ENCODE results near the gene FOSL2.
A peak's percentile ranks its signal among the peaks of the same experiment; 100 is the strongest.

The FOSL2 gene

DNA sequence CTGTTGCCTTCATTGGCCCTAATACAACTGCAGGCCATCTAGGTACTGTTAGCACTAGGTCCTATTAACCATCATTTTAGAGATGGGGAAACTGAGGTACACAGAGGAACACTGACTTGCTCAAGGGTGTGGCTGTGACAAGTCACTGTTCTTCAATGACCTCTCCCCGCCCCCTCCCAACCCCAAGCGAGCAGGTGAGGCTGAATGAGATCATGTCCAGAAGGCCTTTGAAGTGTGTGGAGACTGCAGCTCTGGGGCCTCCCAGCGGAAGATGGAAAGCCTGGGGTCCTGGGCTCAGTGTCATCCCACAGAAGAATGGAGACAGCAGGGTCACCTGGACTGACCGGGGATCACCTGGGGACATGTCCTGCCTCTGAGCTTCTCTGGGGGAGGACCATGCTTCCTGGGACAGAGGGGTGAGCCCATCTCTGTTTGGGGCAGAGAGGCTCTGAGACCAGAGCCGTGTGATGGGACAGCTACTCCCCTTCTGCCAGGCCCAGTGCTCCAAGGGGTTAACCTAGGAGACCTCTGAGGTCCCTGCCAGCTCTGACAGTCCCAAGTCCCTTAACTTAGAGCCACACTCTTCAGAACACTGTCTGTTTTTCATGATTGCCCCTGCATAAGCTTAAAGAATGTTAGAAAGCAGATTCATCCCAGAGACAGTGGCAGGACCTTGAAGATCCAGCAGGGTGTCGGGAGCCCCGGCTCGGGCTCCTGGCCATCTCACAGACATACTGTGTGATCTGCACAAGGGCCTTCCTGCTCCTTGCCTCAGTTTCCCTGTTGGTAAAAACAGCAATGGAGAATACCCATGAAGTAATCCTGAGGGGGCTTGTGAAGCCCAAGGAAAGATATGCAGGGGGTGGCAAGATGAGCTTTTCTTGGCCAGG is 16.7 kb upstream of the FOSL2 start:
- DNase-seq = no peak

DNA sequence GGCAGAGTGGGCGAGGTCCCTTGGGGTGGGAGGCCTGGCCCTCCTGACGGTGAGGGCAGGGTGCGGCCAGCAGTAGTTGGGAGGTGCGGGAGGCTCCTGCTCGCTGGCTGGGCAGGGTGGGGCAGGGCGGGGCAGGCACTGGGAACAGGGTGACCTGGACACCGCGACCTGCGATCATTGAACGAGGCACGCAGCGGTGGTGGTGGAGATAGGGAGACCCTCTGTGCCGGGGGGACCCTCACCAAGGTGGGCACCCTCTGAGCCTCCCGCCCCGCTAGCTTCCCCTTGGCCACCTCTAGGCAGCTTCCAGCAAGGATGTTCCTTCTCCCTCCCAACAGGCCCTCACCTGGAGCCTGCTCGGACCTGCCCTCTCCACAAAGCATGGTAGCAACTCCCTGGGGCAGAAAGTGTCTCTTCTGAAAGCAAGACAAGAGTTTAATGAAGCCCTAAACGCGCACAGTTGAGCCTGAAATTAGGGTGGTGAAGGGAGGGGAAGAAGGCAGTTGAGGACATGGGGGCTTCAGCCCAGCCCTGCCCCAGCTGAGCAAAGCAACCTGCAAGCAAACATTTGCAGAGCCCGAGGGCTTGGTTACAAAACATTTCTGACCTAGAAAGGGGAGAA is 15.4 kb upstream of the FOSL2 start:
- no peak for DNase-seq

DNA sequence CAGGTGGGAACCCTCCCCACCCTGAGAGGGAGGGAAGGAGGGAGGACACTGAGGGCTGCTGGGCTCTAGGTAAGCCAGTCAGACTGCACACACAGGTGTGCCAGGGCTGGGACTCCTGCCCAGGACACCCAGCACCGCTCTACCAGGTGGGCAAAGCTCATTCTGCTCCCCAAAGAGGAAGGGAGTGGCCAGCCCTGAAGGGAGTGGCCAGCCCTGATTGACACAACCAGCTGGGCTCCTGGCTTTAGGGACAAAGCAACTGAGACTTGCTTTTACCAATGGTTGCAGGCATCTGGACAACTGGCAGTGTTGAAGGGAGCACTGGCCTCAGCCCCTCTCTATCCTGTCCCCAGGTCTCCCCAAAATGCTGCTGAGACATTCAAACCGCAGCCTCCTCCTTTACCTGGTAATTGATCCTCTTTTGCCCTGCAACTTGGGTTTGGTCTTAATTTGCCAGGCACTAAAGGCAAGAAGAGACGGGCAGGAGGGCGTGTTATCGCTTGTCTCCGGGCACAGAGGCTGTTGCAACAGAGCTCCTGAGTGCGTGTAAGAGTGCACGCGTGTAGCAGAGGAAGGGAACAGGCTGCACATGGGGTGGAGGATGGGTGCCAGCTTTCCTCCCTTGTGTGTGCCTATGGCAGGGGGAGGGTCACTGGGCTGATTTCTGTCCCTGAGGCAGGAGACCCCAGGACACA is 14.5 kb upstream of the FOSL2 start:
- DNase-seq = no peak

DNA sequence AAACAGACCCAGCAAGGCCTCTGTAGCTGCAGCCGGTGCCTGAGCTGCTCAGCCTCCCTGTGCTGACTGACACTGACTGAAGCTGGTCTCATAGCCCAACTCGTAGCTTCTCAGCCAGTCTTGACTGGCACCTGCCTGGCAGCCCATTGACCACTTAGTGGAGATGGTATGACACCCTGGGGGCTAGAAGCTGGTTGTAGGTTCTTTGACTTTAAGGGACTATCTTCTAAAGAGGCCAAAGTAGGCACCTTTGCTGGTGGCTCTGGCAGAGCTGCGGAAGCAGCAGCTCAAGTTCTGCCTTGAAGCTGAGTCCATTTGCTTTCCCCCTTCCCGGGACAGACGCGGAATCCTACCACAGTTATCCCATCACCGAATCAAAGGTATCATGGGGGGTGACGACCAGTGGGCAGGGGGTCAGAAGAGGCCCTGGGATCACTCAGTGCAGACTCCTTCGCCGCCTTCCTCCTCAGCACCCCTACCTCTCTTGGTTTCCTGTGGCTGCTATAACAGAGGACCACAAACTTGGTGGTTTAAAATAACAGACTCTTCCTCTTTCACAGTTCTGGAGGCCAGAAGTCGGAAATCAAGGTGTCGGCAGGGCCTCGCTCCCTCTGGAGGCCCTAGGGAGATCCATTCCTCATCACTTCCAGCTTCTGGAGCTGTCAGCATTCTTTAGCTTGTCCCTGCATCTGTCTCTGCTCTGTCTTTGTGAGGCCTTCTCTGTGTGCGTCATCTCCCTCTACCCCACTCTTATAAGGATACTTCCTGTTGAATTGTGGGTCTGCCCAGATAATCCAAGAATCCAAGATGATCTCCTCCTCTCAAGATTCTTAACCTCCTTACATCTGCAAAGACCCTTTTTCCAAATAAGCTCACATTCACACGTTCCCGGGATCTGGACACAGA is 13.7 kb upstream of the FOSL2 start:
- no peak for DNase-seq

DNA sequence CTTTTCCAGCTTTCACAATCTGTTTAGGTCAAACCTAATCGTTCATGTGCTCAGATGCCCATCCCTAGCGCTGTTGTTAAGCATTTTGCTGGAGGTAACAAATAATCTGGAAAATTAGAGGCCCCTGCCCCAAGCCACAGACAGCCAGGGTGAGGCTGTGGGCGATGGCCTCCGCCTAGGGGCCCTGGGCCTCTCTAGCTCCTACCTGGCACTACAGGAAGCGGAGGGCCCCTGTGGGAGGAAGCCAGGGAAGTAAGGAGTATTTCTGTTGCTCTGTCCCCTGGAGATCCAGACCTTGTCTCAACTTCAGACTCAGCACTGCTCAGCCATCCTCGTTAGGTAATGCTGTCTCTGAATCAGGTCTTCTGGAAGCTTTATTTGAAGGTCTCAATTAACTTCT is 12.4 kb upstream of the FOSL2 start:
- DNase-seq = no peak

DNA sequence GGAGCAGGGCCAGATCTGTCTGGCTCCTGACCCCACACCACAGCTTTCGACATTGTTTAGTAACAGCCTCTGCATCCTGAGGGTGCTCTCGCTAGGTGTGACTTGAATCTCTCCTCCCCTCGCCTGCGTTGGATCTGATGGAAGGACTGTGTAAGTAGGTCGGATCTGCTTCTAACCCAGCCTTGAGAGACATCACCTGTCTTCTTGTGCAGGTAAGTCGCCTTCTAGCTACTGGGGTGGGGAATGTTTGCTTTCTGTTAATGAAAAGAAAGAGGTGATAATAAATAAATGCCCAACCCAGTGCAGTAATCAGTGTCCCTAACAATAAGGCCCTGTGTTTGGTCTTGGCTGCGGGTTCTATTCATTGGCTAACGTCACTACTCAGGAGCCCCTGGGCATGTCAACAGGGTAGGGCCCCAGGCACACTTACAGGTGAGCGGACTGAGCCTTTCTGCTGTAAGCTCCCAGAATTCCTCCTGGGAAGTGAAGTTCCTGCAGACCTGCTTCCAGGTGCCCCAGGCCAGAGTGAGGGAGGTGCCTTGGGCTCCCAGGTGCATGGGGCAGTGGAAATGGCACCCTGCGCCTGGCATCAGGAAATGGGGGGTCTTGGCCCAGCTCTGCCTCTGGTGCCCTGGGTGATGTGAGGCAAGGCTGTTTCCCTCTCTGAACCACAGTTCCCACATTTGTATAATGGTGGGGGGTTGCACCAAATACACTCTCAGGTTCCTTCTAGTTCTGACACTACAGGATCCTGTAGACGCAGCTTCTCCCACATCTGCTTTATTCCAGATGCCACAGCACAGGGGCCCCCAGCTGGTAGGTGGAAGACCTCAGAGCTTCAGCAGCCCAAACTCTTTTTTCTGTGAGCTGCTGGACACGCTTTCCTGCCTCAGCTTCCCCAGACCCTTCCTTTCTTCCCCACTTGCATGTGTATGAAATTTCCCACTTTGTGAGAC is 11.2 kb upstream of the FOSL2 start:
- DNase-seq = no peak

DNA sequence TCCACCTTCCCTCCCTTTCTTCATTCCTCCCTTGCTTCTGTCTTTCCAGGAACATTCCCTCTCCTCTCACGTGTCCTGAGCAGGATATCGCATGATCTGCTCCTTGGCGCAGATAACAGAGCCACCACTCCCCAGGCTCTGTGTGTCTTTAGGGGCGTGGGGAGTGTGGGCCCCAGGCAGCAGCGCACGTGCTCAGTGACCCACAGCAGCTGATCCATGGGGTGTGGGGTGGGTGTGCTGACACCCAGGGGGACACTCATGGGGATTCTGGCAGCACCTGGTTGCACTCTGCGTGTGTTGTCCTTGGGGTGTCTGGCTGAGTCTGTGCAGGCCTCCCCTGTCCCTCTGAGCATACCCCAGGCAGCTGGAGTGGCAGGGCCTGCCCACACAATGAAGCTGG is 9.9 kb upstream of the FOSL2 start:
- DNase-seq = no peak

DNA sequence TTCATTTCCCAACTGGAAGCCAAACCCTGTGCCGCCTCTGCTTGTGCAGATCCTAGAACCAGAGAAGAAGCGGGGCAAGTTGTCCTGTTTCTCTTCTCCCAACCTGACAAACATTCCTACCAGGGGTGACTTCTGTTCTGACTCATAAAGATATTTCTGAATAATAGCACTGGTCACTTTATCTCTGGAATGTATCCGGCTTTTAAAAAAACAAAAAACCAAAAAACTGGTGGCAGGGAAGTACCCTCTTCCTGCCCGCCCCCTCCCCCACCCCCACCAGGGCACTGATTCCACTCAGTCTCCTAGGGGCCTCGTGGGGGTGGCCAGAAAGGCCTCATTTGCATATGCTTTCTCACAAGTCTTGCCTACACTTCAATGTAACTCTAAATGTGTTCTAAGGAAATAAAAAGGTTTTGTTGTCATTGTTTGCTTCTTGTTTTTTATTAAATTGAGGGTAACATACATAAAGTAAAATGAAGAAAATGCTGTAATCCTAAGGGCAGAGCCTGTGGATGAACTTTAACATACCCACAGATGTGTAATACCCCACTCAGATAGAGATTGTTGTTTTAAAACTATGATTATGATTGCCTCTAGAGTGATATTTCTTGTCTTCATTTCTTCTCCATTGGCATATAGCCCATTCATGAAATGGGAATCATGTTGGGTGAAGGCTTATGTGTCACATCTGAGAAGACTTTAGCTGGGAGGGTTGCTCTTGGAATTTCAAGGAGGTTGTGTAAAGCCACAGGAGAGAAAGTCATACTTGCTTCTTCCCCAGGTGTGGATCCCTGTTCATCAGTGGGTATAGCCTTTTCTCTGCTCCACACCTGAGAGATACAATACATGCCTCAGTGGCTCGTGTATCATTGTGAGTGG is 5.3 kb upstream of the FOSL2 start:
- no peak for DNase-seq

DNA sequence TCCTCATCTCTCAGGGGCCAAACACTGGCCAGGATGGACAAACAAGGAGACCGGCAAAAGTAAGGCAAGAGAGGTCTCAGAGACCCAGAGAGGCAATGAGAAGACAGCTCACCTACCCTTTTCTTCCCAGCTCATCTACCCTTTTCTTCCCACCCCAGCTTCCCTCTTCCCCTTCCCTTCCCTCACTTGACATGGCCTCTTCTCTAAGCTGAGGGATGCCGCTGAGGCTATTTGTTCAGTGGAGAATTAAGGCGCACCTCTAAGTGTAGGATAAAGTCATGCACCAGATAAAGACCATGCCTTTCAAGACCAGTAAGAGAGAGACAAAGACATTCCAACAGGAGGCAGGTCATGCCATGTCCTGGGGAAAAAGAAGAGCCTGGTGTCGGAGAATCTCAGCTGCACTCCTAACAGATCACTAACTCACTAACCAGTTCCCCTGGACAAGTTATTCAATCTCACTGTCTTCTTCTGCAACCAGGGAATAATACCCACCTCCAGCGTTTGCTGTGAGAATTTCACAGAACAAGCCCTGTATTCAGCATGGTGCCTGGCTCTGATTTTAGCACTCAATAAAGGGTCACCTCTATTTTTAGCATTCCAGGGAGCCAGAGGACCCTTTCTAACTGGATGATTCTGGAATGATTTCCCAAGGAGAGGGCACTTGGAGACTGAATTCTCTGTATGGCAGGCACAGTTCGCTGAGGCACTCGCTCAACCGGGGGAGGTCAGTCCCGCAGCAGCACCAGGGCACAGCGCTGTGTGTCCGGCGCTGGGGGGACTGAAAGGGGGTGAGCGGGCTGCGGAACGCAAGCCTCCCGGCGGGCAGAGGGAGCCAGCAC is 3.0 kb upstream of the FOSL2 start:
- DNase-seq = peak in 1 of 2 donors; percentile 52

DNA sequence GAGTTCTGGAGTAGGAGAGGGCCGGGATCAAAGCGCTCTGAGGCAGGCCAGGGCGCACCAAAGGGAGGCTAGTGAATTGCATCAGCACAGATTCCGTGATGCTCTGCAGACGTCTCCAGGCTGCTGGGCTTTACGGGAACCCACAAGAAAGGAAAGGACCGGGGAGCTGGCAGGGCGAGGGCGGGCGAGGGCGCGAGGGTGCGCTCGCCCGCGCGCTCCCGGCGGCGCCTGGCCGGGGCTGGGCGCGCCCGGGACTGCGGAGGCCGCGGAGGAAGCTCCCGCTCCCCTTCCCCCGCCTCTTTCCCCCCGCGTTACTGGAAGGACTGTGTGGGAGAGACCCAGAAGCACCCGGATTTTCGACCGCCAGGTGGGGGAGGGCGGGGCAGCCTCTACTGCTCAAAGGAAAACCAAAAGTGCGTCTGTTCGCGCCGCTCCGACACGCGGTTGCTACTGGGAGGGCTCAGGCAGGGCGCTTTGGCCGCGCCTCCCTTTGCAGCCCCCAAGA is 2.4 kb upstream of the FOSL2 start:
- peak; percentile 56 to 59 for DNase-seq

DNA sequence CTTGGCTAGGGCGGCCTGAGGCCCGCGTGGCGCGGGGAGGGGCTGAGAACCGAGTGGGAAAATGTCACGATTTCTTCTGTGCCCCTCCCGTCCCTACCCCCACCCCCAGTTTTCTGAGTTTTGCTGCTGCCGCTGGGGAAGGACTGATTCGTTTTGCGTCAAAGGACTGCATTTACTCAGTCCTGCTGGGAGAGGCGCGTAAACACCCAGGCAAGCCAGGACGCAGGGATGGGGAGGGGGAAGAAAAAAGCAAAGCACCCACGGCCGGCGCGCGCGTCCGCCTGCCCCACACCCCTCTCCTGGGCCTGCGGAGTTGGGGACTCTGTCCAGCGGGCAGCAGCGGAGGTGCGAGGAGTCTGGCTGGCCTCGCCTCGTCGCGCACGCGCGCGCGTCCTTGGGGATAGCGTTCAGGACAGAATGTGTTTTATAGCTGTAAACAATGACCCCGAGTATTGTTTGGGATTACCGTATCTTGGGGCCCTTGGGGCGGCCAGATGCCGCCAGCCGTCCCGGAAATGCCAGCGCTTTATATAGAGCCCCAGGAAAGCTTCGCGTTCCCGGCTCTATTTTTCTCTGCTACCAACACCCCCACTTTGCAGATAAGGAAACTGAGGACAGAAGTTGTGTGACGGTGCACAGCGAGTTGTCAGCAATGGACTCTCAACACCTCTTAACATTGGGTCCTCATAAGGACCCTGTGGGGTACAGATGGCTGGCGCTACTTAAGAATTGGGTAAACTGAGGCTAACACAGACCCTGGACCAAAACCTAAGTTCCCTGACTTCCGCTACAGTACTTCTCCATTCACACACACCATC is 1.7 kb upstream of the FOSL2 start:
- DNase-seq = peak; percentile 53 to 56

DNA sequence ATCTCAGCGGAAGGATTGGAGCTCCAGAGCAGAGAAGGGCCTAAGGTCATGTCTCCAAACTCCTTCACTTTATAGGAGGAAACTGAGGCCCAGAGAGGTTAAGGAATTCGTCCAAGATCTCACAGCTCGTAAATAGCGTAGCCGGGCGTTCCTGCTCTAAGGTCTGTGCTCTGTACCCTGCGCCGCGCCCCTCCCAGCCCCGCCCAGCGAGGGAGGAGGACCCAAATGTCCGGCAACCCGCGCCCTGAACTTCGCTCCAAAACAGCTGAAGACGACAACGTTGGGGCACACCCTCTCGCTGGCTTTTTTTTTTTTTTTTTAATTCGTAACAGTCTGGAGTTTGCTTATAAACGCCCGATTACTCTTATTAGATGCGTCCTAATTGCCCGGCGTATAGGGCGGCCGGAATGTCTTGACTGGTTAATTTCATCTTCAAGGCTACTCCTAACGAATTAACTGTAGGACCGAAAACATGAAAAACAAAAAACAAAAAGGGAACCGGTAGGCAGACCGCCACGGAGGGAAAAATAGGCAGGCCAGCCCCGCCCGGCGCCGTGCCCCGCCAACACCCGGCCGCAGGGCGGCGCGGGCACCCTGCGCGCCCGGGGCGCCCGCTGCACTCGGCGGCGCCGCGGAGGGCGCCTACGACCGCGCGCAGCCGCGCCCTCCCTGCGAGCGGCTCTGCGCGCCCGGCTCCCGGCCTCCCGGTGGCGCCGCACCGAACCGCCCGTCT is 928 bp upstream of the FOSL2 start:
- DNase-seq = peak in 1 of 2 donors; percentile 33

DNA sequence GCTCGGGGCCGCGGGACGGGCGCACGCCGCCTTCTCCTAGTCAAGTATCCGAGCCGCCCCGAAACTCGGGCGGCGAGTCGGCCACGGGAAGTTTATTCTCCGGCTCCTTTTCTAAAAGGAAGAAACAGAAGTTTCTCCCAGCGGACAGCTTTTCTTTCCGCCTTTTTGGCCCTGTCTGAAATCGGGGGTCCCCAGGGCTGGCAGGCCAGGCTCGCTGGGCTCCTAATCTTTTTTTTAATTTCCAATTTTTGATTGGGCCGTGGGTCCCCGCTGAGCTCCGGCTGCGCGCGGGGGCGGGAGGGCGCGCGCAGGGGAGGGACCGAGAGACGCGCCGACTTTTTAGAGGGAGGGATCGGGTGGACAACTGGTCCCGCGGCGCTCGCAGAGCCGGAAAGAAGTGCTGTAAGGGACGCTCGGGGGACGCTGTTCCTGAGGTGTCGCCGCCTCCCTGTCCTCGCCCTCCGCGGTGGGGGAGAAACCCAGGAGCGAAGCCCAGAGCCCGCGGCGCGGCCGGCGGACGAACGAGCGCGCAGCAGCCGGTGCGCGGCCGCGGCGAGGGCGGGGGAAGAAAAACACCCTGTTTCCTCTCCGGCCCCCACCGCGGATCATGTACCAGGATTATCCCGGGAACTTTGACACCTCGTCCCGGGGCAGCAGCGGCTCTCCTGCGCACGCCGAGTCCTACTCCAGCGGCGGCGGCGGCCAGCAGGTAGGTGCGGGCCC is 617 bp downstream of the FOSL2 start:
- DNase-seq = peak in 1 of 2 donors; percentile 27

DNA sequence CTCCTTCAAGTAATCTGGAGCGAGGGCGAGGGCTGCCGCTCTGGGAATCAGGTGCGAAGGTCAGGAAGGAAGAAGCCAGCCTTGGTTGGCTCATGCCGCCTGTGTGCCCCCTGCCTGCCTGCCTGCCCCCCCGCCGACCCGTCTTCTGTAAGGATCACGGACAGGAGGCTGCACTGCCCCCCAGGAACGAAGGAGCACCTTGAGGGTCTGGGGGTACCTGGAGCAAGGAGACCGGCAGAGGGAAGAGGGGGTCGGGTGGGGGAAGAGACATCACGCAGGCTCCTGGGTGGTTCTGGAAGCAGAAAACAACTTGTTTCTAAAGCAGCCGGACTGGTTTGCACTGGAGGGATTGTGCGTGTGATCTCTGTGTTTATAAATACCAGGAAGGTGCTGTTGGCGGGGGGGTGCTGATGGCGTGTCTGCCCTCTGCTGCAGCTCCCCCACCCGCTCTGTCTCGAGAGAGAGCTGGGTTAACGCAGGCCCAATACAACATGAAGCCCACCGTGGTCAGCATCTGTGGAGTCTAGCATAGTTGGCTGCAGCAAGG is 1.7 kb downstream of the FOSL2 start:
- peak in 1 of 2 donors; percentile 15 for DNase-seq

DNA sequence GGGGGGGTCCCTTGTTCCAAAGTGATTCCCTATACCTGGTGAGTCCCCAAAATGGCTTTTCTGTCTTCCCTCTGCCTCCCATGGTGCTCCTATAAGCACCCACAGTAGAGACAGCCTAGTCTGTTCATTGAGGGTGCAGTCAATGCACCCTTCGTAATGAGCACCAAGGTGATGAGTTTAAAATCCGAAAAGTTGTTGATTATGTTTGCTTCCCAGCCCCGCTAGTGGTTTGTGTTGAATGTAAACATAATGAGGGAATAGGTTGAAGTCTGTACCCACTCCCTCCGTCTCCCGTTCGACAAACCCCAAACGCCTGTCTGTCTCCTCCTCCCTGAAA is 2.3 kb downstream of the FOSL2 start:
- no peak for DNase-seq

DNA sequence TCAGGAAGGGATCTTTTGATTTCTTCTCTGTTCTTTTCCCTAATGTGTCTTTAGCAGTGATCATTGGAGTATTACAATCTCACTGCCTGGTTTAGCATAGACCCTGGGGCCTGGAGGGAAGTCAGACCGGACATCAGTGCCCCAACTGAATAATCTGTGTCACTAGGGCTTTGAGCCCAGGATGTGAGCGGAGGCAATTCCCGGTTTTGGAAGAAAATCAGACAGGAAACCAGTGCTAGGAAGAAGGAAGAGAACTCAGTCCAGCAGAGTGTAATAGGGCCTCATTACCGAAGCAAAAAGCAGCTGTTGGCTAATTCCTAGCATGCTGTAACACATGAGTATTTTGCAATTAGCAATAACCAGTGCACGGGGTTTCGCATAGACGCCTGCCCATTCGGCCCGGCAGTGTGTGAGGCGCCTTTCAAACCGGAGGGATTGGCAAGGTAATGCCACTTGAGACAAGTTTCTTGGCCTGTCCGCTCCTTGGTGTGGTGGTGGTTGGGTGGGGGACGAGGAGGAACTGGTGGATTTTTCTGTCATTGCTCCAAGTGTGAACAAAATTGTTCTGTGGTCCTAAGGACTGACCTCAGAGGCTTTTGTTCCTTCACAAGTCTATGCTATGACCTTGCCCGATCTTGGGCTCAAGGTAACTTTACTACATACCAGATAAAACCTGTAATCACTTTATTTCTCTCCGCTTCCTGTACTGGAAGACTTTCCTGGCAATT is 2.8 kb downstream of the FOSL2 start:
- DNase-seq = no peak

All from hippocampal formation (tissue), 2 donors.